Measurements from ENCODE around the gene ZNF469.

DNA sequence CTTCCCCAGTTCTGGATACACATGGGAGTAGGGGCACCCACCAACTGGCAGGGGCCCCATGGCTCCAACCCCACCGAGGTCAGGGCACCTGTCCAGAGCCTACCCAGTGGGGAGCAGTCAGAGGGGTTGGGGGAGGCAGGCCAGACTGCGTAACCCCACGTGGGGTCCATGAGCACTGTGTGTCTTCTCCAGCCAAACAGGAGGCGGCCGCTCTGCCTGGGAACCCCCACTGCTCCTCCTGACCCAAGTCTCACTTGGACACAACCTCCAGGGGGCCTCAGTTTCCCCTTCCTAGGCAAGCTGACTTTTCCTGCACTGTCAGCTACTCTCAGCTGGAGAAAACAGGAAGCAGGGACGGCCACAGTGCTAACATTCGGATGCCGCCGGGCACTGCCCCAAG lies 7.5 kb downstream of the ZNF469 start:
- TF ChIP-seq POLR2A (IDR thresholded peaks at IDR 0.05): no peak
- TF ChIP-seq, protein P1, sequence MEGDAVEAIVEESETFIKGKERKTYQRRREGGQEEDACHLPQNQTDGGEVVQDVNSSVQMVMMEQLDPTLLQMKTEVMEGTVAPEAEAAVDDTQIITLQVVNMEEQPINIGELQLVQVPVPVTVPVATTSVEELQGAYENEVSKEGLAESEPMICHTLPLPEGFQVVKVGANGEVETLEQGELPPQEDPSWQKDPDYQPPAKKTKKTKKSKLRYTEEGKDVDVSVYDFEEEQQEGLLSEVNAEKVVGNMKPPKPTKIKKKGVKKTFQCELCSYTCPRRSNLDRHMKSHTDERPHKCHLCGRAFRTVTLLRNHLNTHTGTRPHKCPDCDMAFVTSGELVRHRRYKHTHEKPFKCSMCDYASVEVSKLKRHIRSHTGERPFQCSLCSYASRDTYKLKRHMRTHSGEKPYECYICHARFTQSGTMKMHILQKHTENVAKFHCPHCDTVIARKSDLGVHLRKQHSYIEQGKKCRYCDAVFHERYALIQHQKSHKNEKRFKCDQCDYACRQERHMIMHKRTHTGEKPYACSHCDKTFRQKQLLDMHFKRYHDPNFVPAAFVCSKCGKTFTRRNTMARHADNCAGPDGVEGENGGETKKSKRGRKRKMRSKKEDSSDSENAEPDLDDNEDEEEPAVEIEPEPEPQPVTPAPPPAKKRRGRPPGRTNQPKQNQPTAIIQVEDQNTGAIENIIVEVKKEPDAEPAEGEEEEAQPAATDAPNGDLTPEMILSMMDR (IDR thresholded peaks at IDR 0.05): no peak

Data from Peyer's patch (tissue), 4 donors.